NCI-H146 treated with DMSO at 0.1 percent for 48 hours (cell line): ENCODE data around the gene CACNB4.
"Not testable (repeated sequence)": the region's sequence is repeated elsewhere in the genome, so short reads cannot be mapped to it uniquely, and the experiment has no call there.

ENCODE experiments used
- DNase-seq: peaks from one replicate; lab custom pipeline; 2025; ENCODE audit not compliant: unreplicated experiment; lab: John Stamatoyannopoulos, UW

The CACNB4 gene

GRCh38 chr2:151946899-151947812, 151.7 kb downstream of the CACNB4 start:
- DNase-seq = no peak

- DNase-seq = no peak
These were observed 152.5 kb downstream of the CACNB4 start for GRCh38 chr2:151946250-151946884.

- no peak for DNase-seq
These were observed 153.2 kb downstream of the CACNB4 start for GRCh38 chr2:151945602-151946001.

GRCh38 chr2:151945186-151945585, 153.7 kb downstream of the CACNB4 start:
- no peak for DNase-seq

- no peak for DNase-seq
These were observed 155.4 kb downstream of the CACNB4 start for GRCh38 chr2:151943461-151943860.

- DNase-seq = not testable (repeated sequence)
These were observed 156.2 kb downstream of the CACNB4 start for GRCh38 chr2:151942540-151943205.

GRCh38 chr2:151937966-151938365, 160.9 kb downstream of the CACNB4 start:
- no peak for DNase-seq

GRCh38 chr2:151936626-151937025, 162.2 kb downstream of the CACNB4 start:
- peak; percentile 13 for DNase-seq

GRCh38 chr2:151933266-151933804, 165.5 kb downstream of the CACNB4 start:
- DNase-seq = no peak

- DNase-seq = no peak
These were observed 167.1 kb downstream of the CACNB4 start for GRCh38 chr2:151931756-151932155.

- no peak for DNase-seq
These were observed 167.7 kb downstream of the CACNB4 start for GRCh38 chr2:151931030-151931611.

- DNase-seq = no peak
These were observed 168.8 kb downstream of the CACNB4 start for GRCh38 chr2:151930042-151930441.

- no peak for DNase-seq
These were observed 170.5 kb downstream of the CACNB4 start for GRCh38 chr2:151928380-151928779.

GRCh38 chr2:151927501-151928221, 171.2 kb downstream of the CACNB4 start:
- DNase-seq = no peak

- DNase-seq = no peak
These were observed 175.8 kb downstream of the CACNB4 start for GRCh38 chr2:151922845-151923666.

- DNase-seq = no peak
These were observed 179.1 kb downstream of the CACNB4 start for GRCh38 chr2:151919786-151920185.

GRCh38 chr2:151918308-151918707, 180.5 kb downstream of the CACNB4 start:
- no peak for DNase-seq

GRCh38 chr2:151916632-151917031, 182.2 kb downstream of the CACNB4 start:
- DNase-seq = no peak

GRCh38 chr2:151915629-151916025, 183.2 kb downstream of the CACNB4 start:
- not testable (repeated sequence) for DNase-seq
